ENCODE measurements around the gene PPP1R10. TPM values are rescaled to one million over a fixed set of nuclear protein-coding genes. Genes with fewer than 3 reads are reported as not detected.

Gene PPP1R10
- polyA plus RNA-seq, 1 donor (not counting 4 experiments of a cell fraction or from before 2014, with no cell fraction given): 36.6 TPM

GRCh38 chr6:30603961-30604360 lies 13.1 kb downstream of the PPP1R10 start:
- H3K79me2 ChIP-seq (ENCODE audit: control insufficient read depth, insufficient read depth, low read length): no peaks in the 10 kb centered on the region
- no peaks in the 10 kb centered on the region for H4K20me1 ChIP-seq (ENCODE audit: control insufficient read depth, extremely low read depth, insufficient read depth, low read length)
- H3K9me1 ChIP-seq (ENCODE audit: control insufficient read depth, extremely low read depth, insufficient read depth, low read length): no peaks in the 10 kb centered on the region
- no peak overlapping the region for H3K4me3 ChIP-seq (ENCODE audit: control insufficient read depth in 2 of 3, extremely low read depth in 1 of 3, insufficient read depth in 2 of 3, low read depth in 1 of 3, low read length in 3 of 3)
- TF ChIP-seq, protein P1, sequence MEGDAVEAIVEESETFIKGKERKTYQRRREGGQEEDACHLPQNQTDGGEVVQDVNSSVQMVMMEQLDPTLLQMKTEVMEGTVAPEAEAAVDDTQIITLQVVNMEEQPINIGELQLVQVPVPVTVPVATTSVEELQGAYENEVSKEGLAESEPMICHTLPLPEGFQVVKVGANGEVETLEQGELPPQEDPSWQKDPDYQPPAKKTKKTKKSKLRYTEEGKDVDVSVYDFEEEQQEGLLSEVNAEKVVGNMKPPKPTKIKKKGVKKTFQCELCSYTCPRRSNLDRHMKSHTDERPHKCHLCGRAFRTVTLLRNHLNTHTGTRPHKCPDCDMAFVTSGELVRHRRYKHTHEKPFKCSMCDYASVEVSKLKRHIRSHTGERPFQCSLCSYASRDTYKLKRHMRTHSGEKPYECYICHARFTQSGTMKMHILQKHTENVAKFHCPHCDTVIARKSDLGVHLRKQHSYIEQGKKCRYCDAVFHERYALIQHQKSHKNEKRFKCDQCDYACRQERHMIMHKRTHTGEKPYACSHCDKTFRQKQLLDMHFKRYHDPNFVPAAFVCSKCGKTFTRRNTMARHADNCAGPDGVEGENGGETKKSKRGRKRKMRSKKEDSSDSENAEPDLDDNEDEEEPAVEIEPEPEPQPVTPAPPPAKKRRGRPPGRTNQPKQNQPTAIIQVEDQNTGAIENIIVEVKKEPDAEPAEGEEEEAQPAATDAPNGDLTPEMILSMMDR (optimal IDR thresholded peaks at IDR 0.05 in 1 of 3, IDR thresholded peaks at IDR 0.05 in 1 of 3, conservative IDR thresholded peaks at IDR 0.05 in 1 of 3; ENCODE audit: extremely low read depth in 1 of 3, insufficient read depth in 2 of 3, low read length in 3 of 3): no peak
- TF ChIP-seq EZH2 (IDR thresholded peaks at IDR 0.05; ENCODE audit: low read length): no peak
- H3K9ac ChIP-seq (ENCODE audit: control insufficient read depth, extremely low read depth, insufficient read depth, low read length): no peak overlapping the region
- H3K4me1 ChIP-seq (ENCODE audit: control insufficient read depth, extremely low read depth, insufficient read depth, low read length): no peaks in the 10 kb centered on the region
- no peaks in the 10 kb centered on the region for H3K9me3 ChIP-seq (ENCODE audit: control insufficient read depth, low read depth, low read length)
- no peak for DNase-seq (ENCODE audit: low read depth, low spot score)
- dilution Hi-C loops (cut with MboI; ENCODE audit: extremely low pct_ligation_motif_present, low sequenced_read_pairs): no loop called here
- no peak overlapping the region for H2AFZ ChIP-seq (ENCODE audit: control insufficient read depth, low read length)
- H3K27me3 ChIP-seq (ENCODE audit: control insufficient read depth, extremely low read depth, insufficient read depth, low read length): no peaks in the 10 kb centered on the region
- no peak overlapping the region for H3K27ac ChIP-seq (ENCODE audit: control insufficient read depth, insufficient read depth, low read length)
- H3K36me3 ChIP-seq (ENCODE audit: control insufficient read depth in 2 of 2, extremely low read depth in 1 of 2, insufficient read depth in 2 of 2, low read length in 2 of 2): peaks cover 50 to 59% of the 10 kb centered on the region in 2 experiments
- no peak overlapping the region for H3K4me2 ChIP-seq (ENCODE audit: control insufficient read depth, extremely low read depth, insufficient read depth, low read depth, low read length)
- FAIRE-seq: no peak

DNA sequence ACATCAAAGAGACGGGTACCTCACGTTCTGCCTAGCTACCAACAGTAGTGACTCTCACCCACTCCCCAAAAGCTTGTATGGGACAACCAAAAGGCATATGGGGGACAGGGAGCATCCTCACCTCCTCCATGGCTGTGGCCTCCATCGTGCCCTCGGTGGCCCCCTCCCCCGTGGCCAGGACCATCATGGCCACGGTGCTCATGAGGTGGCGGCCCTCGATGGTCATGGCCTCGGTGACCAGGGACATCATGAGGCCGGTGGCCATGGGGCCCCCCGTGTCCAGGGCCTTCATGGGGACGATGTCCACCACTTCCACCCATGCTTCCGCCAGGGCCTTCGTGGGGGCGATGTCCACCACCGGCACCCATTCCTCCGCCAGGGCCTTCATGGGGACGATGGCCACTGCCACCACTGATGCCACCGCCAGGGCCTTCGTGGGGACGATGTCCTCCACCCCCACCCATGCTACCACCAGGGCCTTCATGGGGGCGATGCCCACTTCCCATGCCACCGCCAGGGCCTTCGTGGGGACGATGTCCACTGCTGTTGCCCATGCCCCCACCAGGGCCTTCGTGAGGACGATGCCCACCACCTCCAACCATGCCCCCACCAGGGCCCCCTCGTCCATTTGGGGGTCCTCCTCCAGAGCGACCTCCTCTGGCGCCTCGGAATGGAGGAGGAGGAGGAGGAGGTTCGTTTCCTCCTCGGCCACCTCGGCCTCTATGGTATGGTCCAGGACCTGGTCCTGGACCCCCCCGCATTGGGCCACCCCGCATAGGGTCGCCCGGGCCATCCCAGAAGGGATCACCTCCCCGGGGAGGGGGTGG lies 15.0 kb downstream of the PPP1R10 start:
- H3K27ac ChIP-seq (ENCODE audit: control insufficient read depth, insufficient read depth, low read length): no peak overlapping the region
- no peak overlapping the region for H3K4me3 ChIP-seq (ENCODE audit: control insufficient read depth in 2 of 3, extremely low read depth in 1 of 3, insufficient read depth in 2 of 3, low read depth in 1 of 3, low read length in 3 of 3)
- H3K36me3 ChIP-seq (ENCODE audit: control insufficient read depth in 2 of 2, extremely low read depth in 1 of 2, insufficient read depth in 2 of 2, low read length in 2 of 2): peaks cover 43 to 53% of the 10 kb centered on the region in 2 experiments
- DNase-seq (ENCODE audit: low read depth, low spot score): no peak
- H2AFZ ChIP-seq (ENCODE audit: control insufficient read depth, low read length): no peak overlapping the region
- no peaks in the 10 kb centered on the region for H3K9me1 ChIP-seq (ENCODE audit: control insufficient read depth, extremely low read depth, insufficient read depth, low read length)
- no peaks in the 10 kb centered on the region for H3K27me3 ChIP-seq (ENCODE audit: control insufficient read depth, extremely low read depth, insufficient read depth, low read length)
- no peaks in the 10 kb centered on the region for H3K79me2 ChIP-seq (ENCODE audit: control insufficient read depth, insufficient read depth, low read length)
- dilution Hi-C loops (cut with MboI; ENCODE audit: extremely low pct_ligation_motif_present, low sequenced_read_pairs): no loop called here
- H3K4me1 ChIP-seq (ENCODE audit: control insufficient read depth, extremely low read depth, insufficient read depth, low read length): no peaks in the 10 kb centered on the region
- TF ChIP-seq, protein P1 (optimal IDR thresholded peaks at IDR 0.05 in 1 of 3, IDR thresholded peaks at IDR 0.05 in 1 of 3, conservative IDR thresholded peaks at IDR 0.05 in 1 of 3; ENCODE audit: extremely low read depth in 1 of 3, insufficient read depth in 2 of 3, low read length in 3 of 3): no peak
- TF ChIP-seq EZH2 (IDR thresholded peaks at IDR 0.05; ENCODE audit: low read length): no peak
- FAIRE-seq: no peak
- no peaks in the 10 kb centered on the region for H4K20me1 ChIP-seq (ENCODE audit: control insufficient read depth, extremely low read depth, insufficient read depth, low read length)
- no peak overlapping the region for H3K4me2 ChIP-seq (ENCODE audit: control insufficient read depth, extremely low read depth, insufficient read depth, low read depth, low read length)
- no peaks in the 10 kb centered on the region for H3K9me3 ChIP-seq (ENCODE audit: control insufficient read depth, low read depth, low read length)
- no peak overlapping the region for H3K9ac ChIP-seq (ENCODE audit: control insufficient read depth, extremely low read depth, insufficient read depth, low read length)

Data from keratinocyte (primary cell).